Activated CD4-positive, CD25-positive, alpha-beta regulatory T cell (primary cell): ENCODE measurements around the gene KCNN3.
"Not testable (repeated sequence)": the region's sequence is repeated elsewhere in the genome, so short reads cannot be mapped to it uniquely, and the experiment has no call there.

Experiments
- DNase-seq, 4 experiments: peaks; one replicate each; lab custom pipeline; 2025; lab: John Stamatoyannopoulos, UW

Gene KCNN3

GRCh38 chr1:154698320-154699096 is 171.6 kb downstream of the KCNN3 start:
- no peak for DNase-seq

- DNase-seq, result no peak
Observed at GRCh38 chr1:154697710-154698109, 172.4 kb downstream of the KCNN3 start.

GRCh38 chr1:154696456-154696855 is 173.6 kb downstream of the KCNN3 start:
- DNase-seq, result no peak

- DNase-seq, result no peak
Observed at GRCh38 chr1:154695985-154696384, 174.1 kb downstream of the KCNN3 start.

GRCh38 chr1:154694995-154695394 is 175.1 kb downstream of the KCNN3 start:
- no peak for DNase-seq

GRCh38 chr1:154689083-154689482 is 181.0 kb downstream of the KCNN3 start:
- DNase-seq, result no peak

GRCh38 chr1:154686507-154686906 is 183.6 kb downstream of the KCNN3 start:
- DNase-seq, result no peak

- no peak for DNase-seq
Observed at GRCh38 chr1:154683820-154684219, 186.3 kb downstream of the KCNN3 start.

GRCh38 chr1:154682254-154682653 is 187.8 kb downstream of the KCNN3 start:
- no peak for DNase-seq

GRCh38 chr1:154677844-154678243 is 192.2 kb downstream of the KCNN3 start:
- DNase-seq, result not testable (repeated sequence)

- DNase-seq, result not testable (repeated sequence)
Observed at GRCh38 chr1:154676847-154677246, 193.2 kb downstream of the KCNN3 start.

- DNase-seq, result not testable (repeated sequence)
Observed at GRCh38 chr1:154674456-154674855, 195.6 kb downstream of the KCNN3 start.

- not testable (repeated sequence) for DNase-seq
Observed at GRCh38 chr1:154672245-154672644, 197.8 kb downstream of the KCNN3 start.

- not testable (repeated sequence) for DNase-seq
Observed at GRCh38 chr1:154671412-154671811, 198.7 kb downstream of the KCNN3 start.

- DNase-seq, result not testable (repeated sequence)
Observed at GRCh38 chr1:154670310-154671270, 199.5 kb downstream of the KCNN3 start.

- DNase-seq, result peak; percentile 6 to 32 (median 24)
Observed at GRCh38 chr1:154669464-154670282, 200.4 kb downstream of the KCNN3 start.

- DNase-seq, result no peak
Observed at GRCh38 chr1:154666051-154666790, 203.9 kb downstream of the KCNN3 start.

- no peak for DNase-seq
Observed at GRCh38 chr1:154664331-154665002, 205.6 kb downstream of the KCNN3 start.

GRCh38 chr1:154663471-154664060 is 206.5 kb downstream of the KCNN3 start:
- DNase-seq, result no peak

GRCh38 chr1:154661110-154661509 is 209.0 kb downstream of the KCNN3 start:
- DNase-seq, result no peak
